Activated CD4-positive, alpha-beta T cell treated with anti-CD3 and anti-CD28 coated beads, Interleukin-2, amount 50 U/mL, for 24 hours (primary cell): ENCODE results near the gene CDH15.

Experiments used
- DNase-seq, 2 donors: peaks; one replicate each; pipeline ENCODE4 v3.0.0-alpha.2; 2020; ENCODE audit warnings: low read depth in 1 of 2, low spot score in 1 of 2

Gene CDH15

GRCh38 chr16:89171216-89172170 lies at the start of gene CDH15:
Gene CDH15 (plus strand): TSS chr16:89171748. CDS start chr16:89171832, 84 bp downstream.
- DNase-seq = peak; percentile 92 to 93

GRCh38 chr16:89122322-89122851 lies 49.2 kb upstream of the CDH15 start:
- DNase-seq = peak in 1 of 2 donors; percentile 24

- no peak for DNase-seq
Measured at GRCh38 chr16:89123001-89123830, 48.3 kb upstream of the CDH15 start.

- no peak for DNase-seq
Measured at GRCh38 chr16:89123831-89124100, 47.8 kb upstream of the CDH15 start.

- DNase-seq = no peak
Measured at GRCh38 chr16:89129378-89129777, 42.2 kb upstream of the CDH15 start.

- DNase-seq = no peak
Measured at GRCh38 chr16:89130448-89130847, 41.1 kb upstream of the CDH15 start.

DNA sequence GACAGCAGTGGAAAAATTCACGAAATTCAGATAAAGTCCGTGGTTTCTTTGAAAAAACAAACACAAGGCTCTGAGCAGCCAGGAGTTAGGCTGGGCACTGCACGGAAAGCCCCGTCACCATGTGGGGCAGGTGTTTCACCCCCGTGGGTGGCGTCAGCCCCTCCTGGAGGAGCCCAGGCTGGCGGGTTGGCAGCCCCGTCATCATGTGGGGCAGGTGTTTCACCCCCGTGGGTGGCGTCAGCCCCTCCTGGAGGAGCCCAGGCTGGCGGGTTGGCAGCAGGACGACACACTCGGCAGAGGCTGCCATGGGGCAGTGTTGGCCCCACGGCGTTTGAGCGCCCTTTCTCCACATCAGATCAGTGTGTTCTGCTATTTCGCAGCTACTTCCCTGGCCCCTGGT lies 39.8 kb upstream of the CDH15 start:
- DNase-seq = no peak

- DNase-seq = no peak
Measured at GRCh38 chr16:89132194-89133005, 39.1 kb upstream of the CDH15 start.

- DNase-seq = no peak
Measured at GRCh38 chr16:89133457-89134127, 38.0 kb upstream of the CDH15 start.

GRCh38 chr16:89134269-89134668 lies 37.3 kb upstream of the CDH15 start:
- no peak for DNase-seq

DNA sequence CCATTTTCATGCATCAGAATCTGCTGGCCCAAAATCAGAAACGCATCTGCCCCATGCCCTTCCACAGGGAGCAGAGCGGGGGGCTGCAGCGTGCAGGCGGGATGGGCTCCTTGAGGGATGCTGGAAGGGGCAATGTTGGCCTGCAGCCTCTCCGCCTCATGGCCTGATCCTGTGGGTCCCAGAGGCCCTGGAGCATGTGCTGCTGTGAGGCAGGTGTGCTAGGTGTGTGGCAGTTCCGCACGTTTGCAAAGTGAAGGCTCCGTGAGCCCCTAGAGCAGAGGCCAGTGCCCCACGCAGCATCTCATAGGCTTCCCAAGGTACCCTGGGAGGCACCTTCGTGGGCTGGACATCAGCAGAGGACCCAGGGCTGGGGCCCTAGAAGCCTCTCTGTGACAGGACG lies 36.4 kb upstream of the CDH15 start:
- no peak for DNase-seq

- no peak for DNase-seq
Measured at GRCh38 chr16:89135971-89136765, 35.4 kb upstream of the CDH15 start.

DNA sequence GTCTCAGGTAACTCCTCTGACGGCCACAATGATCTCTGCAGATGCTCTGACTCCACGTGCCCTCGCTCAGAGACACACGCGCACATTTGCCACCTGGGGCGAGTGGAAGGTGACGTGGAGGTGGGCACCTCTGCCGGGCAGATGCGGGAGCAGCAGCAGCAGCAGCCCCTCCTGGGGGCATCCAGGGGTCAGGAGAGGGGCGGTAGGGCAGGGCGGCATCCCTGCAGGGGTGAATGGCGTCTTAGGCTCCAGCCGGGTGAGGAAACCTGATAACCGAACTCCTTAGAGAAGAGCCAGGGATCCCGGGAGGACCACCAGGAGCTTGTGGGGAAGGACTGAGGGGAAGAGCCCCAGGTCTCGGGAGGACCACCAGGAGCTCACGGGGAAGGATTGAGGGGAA lies 34.6 kb upstream of the CDH15 start:
- no peak for DNase-seq

DNA sequence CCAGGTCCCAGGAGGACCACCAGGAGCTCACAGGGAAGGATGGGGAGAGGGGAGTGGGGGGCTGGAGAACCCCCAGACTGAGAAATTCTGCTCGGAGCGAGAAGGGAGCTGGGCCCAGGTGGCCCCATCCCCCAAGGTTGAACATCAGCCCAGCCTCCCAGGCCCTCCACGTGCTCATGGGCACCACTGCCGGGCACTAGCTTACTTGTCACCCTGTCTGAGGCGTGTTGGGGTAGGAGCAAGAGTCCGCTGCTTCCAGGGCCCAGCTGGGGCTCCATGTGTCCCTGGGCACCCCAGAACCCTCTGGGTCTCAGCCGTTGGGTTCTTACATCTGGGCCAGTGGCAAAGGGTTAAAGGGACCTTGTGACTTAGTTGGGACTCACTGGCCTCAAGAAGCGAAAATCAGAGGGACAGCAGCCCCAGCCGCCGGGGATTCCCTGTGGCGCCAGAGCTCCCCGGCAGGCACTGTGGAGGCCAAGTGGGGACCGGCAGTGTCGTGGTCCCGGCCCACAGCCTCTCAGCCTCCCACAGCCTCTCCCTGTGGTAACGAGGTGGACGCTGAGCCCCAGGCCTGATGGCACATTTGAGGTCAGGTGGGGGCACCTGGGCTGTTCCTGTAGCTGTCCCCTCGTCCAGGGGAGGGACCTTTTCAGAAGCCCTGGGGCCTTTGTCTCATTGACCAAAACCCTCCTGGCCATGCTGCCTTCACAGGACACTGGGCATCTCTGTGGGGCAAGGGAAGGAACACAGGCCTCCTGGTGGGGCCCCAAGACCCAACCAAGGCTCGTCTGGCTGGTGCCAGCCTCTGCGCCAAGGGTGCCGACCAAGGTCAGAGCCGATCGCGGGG lies 33.7 kb upstream of the CDH15 start:
- DNase-seq = no peak

DNA sequence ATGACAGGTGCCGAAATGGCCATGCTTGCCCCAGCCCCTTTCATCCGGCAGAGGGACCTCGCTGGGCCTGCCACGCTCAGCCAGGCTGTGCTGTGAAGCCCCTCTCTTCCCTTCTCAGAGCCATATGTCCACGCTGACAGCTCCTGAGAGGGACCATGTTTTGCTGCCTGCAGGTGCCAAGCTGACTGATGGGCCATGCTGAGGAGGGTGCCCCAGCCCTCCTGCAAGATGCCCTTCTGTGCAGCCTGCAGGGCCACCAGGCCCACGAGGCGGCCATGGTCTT lies 33.1 kb upstream of the CDH15 start:
- no peak for DNase-seq

DNA sequence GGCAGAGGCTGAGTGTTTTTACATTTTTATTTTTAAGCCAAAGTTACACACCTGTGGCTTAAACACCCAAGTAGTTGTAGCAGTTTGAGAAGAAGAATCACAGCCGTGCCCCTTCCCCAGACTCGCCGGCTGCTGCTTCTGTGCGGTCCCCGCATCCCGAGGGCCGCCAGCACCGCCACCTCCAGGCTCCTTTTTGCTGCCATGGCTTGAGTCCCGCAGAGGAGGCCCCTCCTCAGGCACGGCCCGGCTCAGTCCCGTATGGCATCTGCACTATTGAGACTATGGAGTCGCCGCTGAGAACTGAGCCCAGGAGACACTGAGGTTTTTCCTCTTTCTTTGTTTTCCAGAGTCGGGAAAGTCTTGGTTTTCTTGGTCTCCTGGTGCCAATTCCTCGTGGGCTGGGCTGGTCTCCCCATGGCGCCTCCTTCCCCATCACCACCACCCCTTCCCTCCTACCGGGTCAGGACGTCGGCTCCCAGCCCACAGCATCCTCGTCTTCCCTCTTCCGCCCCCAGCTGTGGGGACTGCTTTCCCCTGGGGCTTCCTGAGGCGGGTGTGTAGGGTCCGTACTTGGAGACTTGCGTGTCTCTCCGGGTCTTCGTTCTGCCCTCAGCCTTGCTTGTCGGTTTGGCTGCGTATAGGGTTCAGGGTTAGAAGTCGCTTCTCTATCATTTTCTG lies 32.6 kb upstream of the CDH15 start:
- no peak for DNase-seq

GRCh38 chr16:89139907-89140361 lies 31.6 kb upstream of the CDH15 start:
- no peak for DNase-seq

DNA sequence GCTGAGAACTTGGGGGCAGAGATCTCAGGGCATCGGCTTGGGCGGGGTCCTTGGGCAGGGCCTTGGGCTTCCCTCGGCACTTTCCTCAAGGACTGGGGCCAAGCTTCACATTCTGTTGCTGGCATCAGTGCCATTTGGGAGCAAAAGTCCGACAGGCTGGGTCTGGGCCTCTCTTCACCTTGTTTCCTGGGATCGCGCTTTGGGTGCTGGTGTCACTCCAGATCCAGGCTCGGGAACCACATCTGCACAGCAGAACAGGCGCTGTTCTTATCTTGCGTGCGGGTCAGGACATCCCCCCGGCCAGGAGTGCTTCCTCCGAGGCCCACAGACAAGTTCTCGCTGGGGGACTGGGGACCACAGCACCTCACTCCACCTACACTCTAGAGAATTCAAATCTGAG lies 31.1 kb upstream of the CDH15 start:
- DNase-seq = no peak
